ENCODE data around the gene GUCA1C. TPM values are rescaled to one million over a fixed set of nuclear protein-coding genes. Genes with fewer than 3 reads are reported as not detected.

Gene GUCA1C
- total RNA-seq, 2 donors from 2014 or later = not detected

GRCh38 chr3:108879915-108880314, 73.8 kb downstream of the GUCA1C start:
- Histone ChIP-seq H3K36me3 (no peaks in the 10 kb centered on the region), H3K4me1 (ENCODE audit: control insufficient read depth in 1 of 2, low read depth in 2 of 2) (no peaks in the 10 kb centered on the region), H3K9me3 (no peaks in the 10 kb centered on the region), H3K27me3 (replicated peaks; ENCODE audit: insufficient read depth) (no peaks in the 10 kb centered on the region), H3K4me3 (no peak overlapping the region), H3K27ac (no peak overlapping the region)
- DNase-seq (ENCODE audit: low spot score) (no peak), ATAC-seq (ENCODE audit: insufficient number of reproducible peaks, low FRiP score, low read depth) (no peak)
- TF ChIP-seq CTCF (IDR thresholded peaks at IDR 0.05) = no peak

- TF ChIP-seq CTCF (IDR thresholded peaks at IDR 0.05) = no peak
- no peaks in the 10 kb centered on the region for H3K9me3 ChIP-seq
- no peak overlapping the region for H3K27ac ChIP-seq
- ATAC-seq (ENCODE audit: insufficient number of reproducible peaks, low FRiP score, low read depth) (no peak), DNase-seq (ENCODE audit: low spot score) (no peak)
- no peaks in the 10 kb centered on the region for H3K27me3 ChIP-seq (replicated peaks; ENCODE audit: insufficient read depth)
- H3K4me3 ChIP-seq = no peak overlapping the region
- H3K4me1 ChIP-seq (ENCODE audit: control insufficient read depth in 1 of 2, low read depth in 2 of 2) = no peaks in the 10 kb centered on the region
- no peaks in the 10 kb centered on the region for H3K36me3 ChIP-seq
These were observed 75.8 kb downstream of the GUCA1C start for GRCh38 chr3:108877901-108878300.

- Histone ChIP-seq H3K27ac (no peak overlapping the region), H3K36me3 (no peaks in the 10 kb centered on the region), H3K4me3 (no peak overlapping the region), H3K4me1 (ENCODE audit: control insufficient read depth in 1 of 2, low read depth in 2 of 2) (no peaks in the 10 kb centered on the region), H3K9me3 (no peaks in the 10 kb centered on the region), H3K27me3 (replicated peaks; ENCODE audit: insufficient read depth) (no peaks in the 10 kb centered on the region)
- no peak for TF ChIP-seq CTCF (IDR thresholded peaks at IDR 0.05)
- DNase-seq (ENCODE audit: low spot score) (no peak), ATAC-seq (ENCODE audit: insufficient number of reproducible peaks, low FRiP score, low read depth) (no peak)
These were observed 89.9 kb downstream of the GUCA1C start for GRCh38 chr3:108863799-108864135.

GRCh38 chr3:108862865-108863798, 90.5 kb downstream of the GUCA1C start:
- Histone ChIP-seq H3K27me3 (replicated peaks; ENCODE audit: insufficient read depth) (no peaks in the 10 kb centered on the region), H3K4me1 (ENCODE audit: control insufficient read depth in 1 of 2, low read depth in 2 of 2) (no peaks in the 10 kb centered on the region), H3K36me3 (no peaks in the 10 kb centered on the region), H3K4me3 (no peak overlapping the region), H3K27ac (no peak overlapping the region), H3K9me3 (no peaks in the 10 kb centered on the region)
- no peak for TF ChIP-seq CTCF (IDR thresholded peaks at IDR 0.05)
- ATAC-seq (ENCODE audit: insufficient number of reproducible peaks, low FRiP score, low read depth) (no peak), DNase-seq (ENCODE audit: low spot score) (no peak)

GRCh38 chr3:108861401-108861800, 92.3 kb downstream of the GUCA1C start:
- DNase-seq (ENCODE audit: low spot score) (no peak), ATAC-seq (ENCODE audit: insufficient number of reproducible peaks, low FRiP score, low read depth) (no peak)
- Histone ChIP-seq H3K36me3 (no peaks in the 10 kb centered on the region), H3K4me3 (no peak overlapping the region), H3K27me3 (replicated peaks; ENCODE audit: insufficient read depth) (no peaks in the 10 kb centered on the region), H3K9me3 (no peaks in the 10 kb centered on the region), H3K27ac (no peak overlapping the region), H3K4me1 (ENCODE audit: control insufficient read depth in 1 of 2, low read depth in 2 of 2) (no peaks in the 10 kb centered on the region)
- no peak for TF ChIP-seq CTCF (IDR thresholded peaks at IDR 0.05)

Other genes starting within 250 kb of the GUCA1C start
- not detected for gene RETNLB, start 196.5 kb downstream of the GUCA1C start, total RNA-seq
- gene TRAT1, start 131.1 kb downstream of the GUCA1C start, total RNA-seq = not detected
- not detected for gene MORC1, start 164.3 kb upstream of the GUCA1C start, total RNA-seq
- not detected for gene C3orf85, start 182.8 kb upstream of the GUCA1C start, total RNA-seq

Measured in thoracic aorta (tissue), 2 donors.